CD4-positive, alpha-beta T cell (primary cell): ENCODE results near the gene B3GLCT. TPM values are rescaled to one million over a fixed set of nuclear protein-coding genes. Genes with fewer than 3 reads are reported as not detected.
A peak's percentile ranks its signal among the peaks of the same experiment; 100 is the strongest.

ENCODE experiments used
- ATAC-seq: fragments of 200-7000 bp; cut with Tn5 transposase; one replicate; pipeline ENCODE4 v1.10.0; 2022; ENCODE audit warnings: mild to moderate bottlenecking; ENCODE audit not compliant: poor library complexity
- CTCF ChIA-PET: fragments of 350-600 bp; sonication (Branson Sonifier 250); formaldehyde crosslinking; loops from one replicate; lab custom pipeline; 2021; ENCODE audit warnings: antibody characterized with exemption, inconsistent platforms; lab: Charles Lee
- POLR2A ChIA-PET: fragments of 350-600 bp; sonication (Branson Sonifier 250); formaldehyde crosslinking; loops from one replicate; lab custom pipeline; 2021; ENCODE audit warnings: antibody characterized with exemption, inconsistent platforms; lab: Charles Lee
- DNase-seq, 14 experiments: peaks; one replicate each; pipeline ENCODE4 v3.0.0-alpha.2; 2013 to 2020; ENCODE audit warnings: mixed read lengths in 2 of 14
- H3K27ac ChIP-seq, 2 donors: one replicate each; pipeline versions ENCODE4 v1.5.1 to v1.7.0; 2013; ENCODE audit warnings: low read length in 2 of 2, low read depth in 1 of 2, mild to moderate bottlenecking in 1 of 2
- H3K27me3 ChIP-seq, 2 experiments: 1 replicate in 1 of 2; 2 replicates in 1 of 2; pipeline versions ENCODE4 v1.6.1 to v1.7.0; 2013; ENCODE audit warnings: low read length in 2 of 2, control low read depth in 1 of 2, mild to moderate bottlenecking in 1 of 2, moderate library complexity in 1 of 2; ENCODE audit not compliant: insufficient read depth in 2 of 2, control insufficient read depth in 1 of 2
- H3K36me3 ChIP-seq: one replicate; pipeline ENCODE4 v1.6.1; 2013; ENCODE audit warnings: low read length, control low read depth; ENCODE audit not compliant: insufficient read depth
- H3K4me1 ChIP-seq: one replicate; pipeline ENCODE4 v1.6.1; 2013; ENCODE audit warnings: low read length, control low read depth; ENCODE audit not compliant: insufficient read depth
- H3K4me3 ChIP-seq: one replicate; pipeline ENCODE4 v1.5.1; 2013; ENCODE audit warnings: mild to moderate bottlenecking, low read length, moderate library complexity
- H3K9me3 ChIP-seq, 2 experiments: 1 replicate in 1 of 2; 2 replicates in 1 of 2; pipeline versions ENCODE4 v1.6.1 to v1.7.0; 2013; ENCODE audit warnings: low read length in 2 of 2, mild to moderate bottlenecking in 2 of 2, control low read depth in 1 of 2, moderate library complexity in 1 of 2; ENCODE audit not compliant: control insufficient read depth in 1 of 2, insufficient read depth in 1 of 2
- H3K27ac Mint-ChIP-seq: one replicate; pipeline ENCODE4 v1.8.0; 2020; ENCODE audit warnings: mixed read lengths
- H3K27me3 Mint-ChIP-seq: one replicate; pipeline ENCODE4 v1.8.0; 2021; ENCODE audit warnings: mixed read lengths
- H3K36me3 Mint-ChIP-seq: one replicate; pipeline ENCODE4 v1.8.0; 2021; ENCODE audit warnings: low read depth, mixed read lengths
- H3K4me1 Mint-ChIP-seq: one replicate; pipeline ENCODE4 v1.8.0; 2021; ENCODE audit warnings: low read depth, mixed read lengths
- H3K4me3 Mint-ChIP-seq: one replicate; pipeline ENCODE4 v1.8.0; 2020; ENCODE audit warnings: mild to moderate bottlenecking, mixed read lengths
- H3K9me3 Mint-ChIP-seq: one replicate; pipeline ENCODE4 v1.8.0; 2020; ENCODE audit warnings: mixed read lengths
- intact Hi-C, 2 experiments: fragments of 100-400 bp; cut with DNase I in 1 of 2; cut with micrococcal nuclease in 1 of 2; formaldehyde crosslinking; loops; one replicate each; pipeline versions ENCODE4 v1.15.1 to v1.9.0; 2023 to 2025; cut with DNase I, micrococcal nuclease
- polyA plus RNA-seq, 2 donors: library from polyadenylated mRNA; unstranded; fragments of 120-200 nt; gene quantifications; one replicate each; pipeline ENCODE4 v1.2.1, GENCODE V29; 2013
- total RNA-seq, 174 experiments: library from RNA in 2 of 174; stranded (reverse) in 2 of 174; gene quantifications; one replicate each; pipeline ENCODE4 v1.2.3 and lab custom pipeline; 2021 to 2026
- TF ChIP-seq, protein P1 (sequence below): fragments of 200-600 bp; IDR thresholded peaks from one replicate; pipeline ENCODE4 v1.8.0; 2022; ENCODE audit warnings: antibody characterized with exemption, mild to moderate bottlenecking

Gene B3GLCT
- total RNA-seq (1 to 10 TPM; 3.2 to 3.7 TPM), total RNA-seq (lab: John Stamatoyannopoulos, UW) (10.4 to 42.3 (median 19.3) reads per million in 172 experiments)
- polyA plus RNA-seq (2013, experiment 1 of 2), result 5.2 TPM
- 5.0 TPM for polyA plus RNA-seq (2013, experiment 2 of 2)

- peak; percentile 59 to 93 (median 78) for DNase-seq
- CTCF ChIA-PET, result interaction anchor here (0.9 to 3.4 kb wide), 6 partner anchors 15 to 1067 kb away, joined by 3 to 17 read pairs (median 4); partner anchors contain the start of gene HSPH1
- ATAC-seq, result peak; percentile 76
These were observed at the start of gene B3GLCT for GRCh38 chr13:31199849-31200636. B3GLCT (plus strand) TSS chr13:31199975; CDS start chr13:31200085, 110 bp downstream.

GRCh38 chr13:31150315-31150985 lies 49.3 kb upstream of the B3GLCT start:
- POLR2A ChIA-PET, result interaction anchor here (2.5 kb wide), 1 partner anchor 11 kb away, joined by 13 read pairs; the partner anchor contains the start of gene HSPH1
- H3K4me3 Mint-ChIP-seq, result no peak overlapping the region
- ATAC-seq, result no peak

More at GRCh38 chr13:31199849-31200636, at the start of gene B3GLCT:
- peaks cover 3% of the 10 kb centered on the region for H3K27me3 Mint-ChIP-seq
- Histone ChIP-seq H3K36me3 (no peaks in the 10 kb centered on the region), H3K27ac (peak within 1 kb of the TSS; percentile 78 to 83), H3K9me3 (no peaks in the 10 kb centered on the region), H3K27me3 (no peaks in the 10 kb centered on the region), H3K4me1 (peaks cover 16% of the 10 kb centered on the region), H3K4me3 (peak within 1 kb of the TSS; percentile 66)
- POLR2A ChIA-PET, result interaction anchor here (0.6 to 2.8 kb wide), 8 partner anchors 9 to 583 kb away, joined by 3 to 44 read pairs (median 3); partner anchors contain the start of gene HSPH1
- H3K9me3 Mint-ChIP-seq, result no peaks in the 10 kb centered on the region
- TF ChIP-seq, protein P1, sequence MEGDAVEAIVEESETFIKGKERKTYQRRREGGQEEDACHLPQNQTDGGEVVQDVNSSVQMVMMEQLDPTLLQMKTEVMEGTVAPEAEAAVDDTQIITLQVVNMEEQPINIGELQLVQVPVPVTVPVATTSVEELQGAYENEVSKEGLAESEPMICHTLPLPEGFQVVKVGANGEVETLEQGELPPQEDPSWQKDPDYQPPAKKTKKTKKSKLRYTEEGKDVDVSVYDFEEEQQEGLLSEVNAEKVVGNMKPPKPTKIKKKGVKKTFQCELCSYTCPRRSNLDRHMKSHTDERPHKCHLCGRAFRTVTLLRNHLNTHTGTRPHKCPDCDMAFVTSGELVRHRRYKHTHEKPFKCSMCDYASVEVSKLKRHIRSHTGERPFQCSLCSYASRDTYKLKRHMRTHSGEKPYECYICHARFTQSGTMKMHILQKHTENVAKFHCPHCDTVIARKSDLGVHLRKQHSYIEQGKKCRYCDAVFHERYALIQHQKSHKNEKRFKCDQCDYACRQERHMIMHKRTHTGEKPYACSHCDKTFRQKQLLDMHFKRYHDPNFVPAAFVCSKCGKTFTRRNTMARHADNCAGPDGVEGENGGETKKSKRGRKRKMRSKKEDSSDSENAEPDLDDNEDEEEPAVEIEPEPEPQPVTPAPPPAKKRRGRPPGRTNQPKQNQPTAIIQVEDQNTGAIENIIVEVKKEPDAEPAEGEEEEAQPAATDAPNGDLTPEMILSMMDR, result peak; percentile 75
- H3K36me3 Mint-ChIP-seq, result peaks cover 4% of the 10 kb centered on the region
- peaks cover 17% of the 10 kb centered on the region for H3K4me1 Mint-ChIP-seq
- peak within 1 kb of the TSS; percentile 99 for H3K4me3 Mint-ChIP-seq
- intact Hi-C loops, result loop anchor here (1.0 to 5.0 kb wide), 2 partner anchors 38 to 222 kb away; no protein-coding TSS in a partner anchor
- H3K27ac Mint-ChIP-seq, result peak within 1 kb of the TSS; percentile 95

GRCh38 chr13:31151837-31152236 lies 47.9 kb upstream of the B3GLCT start:
- intact Hi-C loops, result no loop called here
- Mint-ChIP-seq H3K9me3 (no peaks in the 10 kb centered on the region), H3K36me3 (peaks cover 90% of the 10 kb centered on the region), H3K27ac (no peak overlapping the region), H3K27me3 (no peaks in the 10 kb centered on the region), H3K4me1 (peaks cover 30% of the 10 kb centered on the region), H3K4me3 (no peak overlapping the region)
- Histone ChIP-seq H3K27ac (no peak overlapping the region), H3K27me3 (no peaks in the 10 kb centered on the region), H3K4me3 (no peak overlapping the region), H3K36me3 (peaks cover 91% of the 10 kb centered on the region), H3K4me1 (no peaks in the 10 kb centered on the region), H3K9me3 (no peaks in the 10 kb centered on the region)
- no peak for DNase-seq
- TF ChIP-seq, protein P1, result no peak
- POLR2A ChIA-PET, result interaction anchor here (0.6 to 2.5 kb wide), 2 partner anchors 10 to 13 kb away, joined by 4 to 13 read pairs; partner anchors contain the start of gene HSPH1
- CTCF ChIA-PET, result interaction anchor here (1.5 kb wide), 1 partner anchor 48 kb away, joined by 4 read pairs; the partner anchor contains the start of gene B3GLCT
- ATAC-seq, result no peak

More at GRCh38 chr13:31150315-31150985, 49.3 kb upstream of the B3GLCT start:
- Histone ChIP-seq H3K4me1 (no peaks in the 10 kb centered on the region), H3K27ac (no peak overlapping the region), H3K4me3 (no peak overlapping the region), H3K27me3 (no peaks in the 10 kb centered on the region), H3K9me3 (no peaks in the 10 kb centered on the region), H3K36me3 (peaks cover 98% of the 10 kb centered on the region)
- H3K27me3 Mint-ChIP-seq, result no peaks in the 10 kb centered on the region
- H3K4me1 Mint-ChIP-seq, result peaks cover 31% of the 10 kb centered on the region
- TF ChIP-seq, protein P1, result no peak
- DNase-seq, result no peak
- CTCF ChIA-PET, result no interaction called here
- H3K36me3 Mint-ChIP-seq, result peaks cover 95% of the 10 kb centered on the region
- H3K27ac Mint-ChIP-seq, result no peak overlapping the region
- intact Hi-C loops, result no loop called here
- H3K9me3 Mint-ChIP-seq, result no peaks in the 10 kb centered on the region
